Panc1 (cell line): ENCODE results near the gene EPB41L5. TPM values are rescaled to one million over a fixed set of nuclear protein-coding genes. Genes with fewer than 3 reads are reported as not detected.

Experiments used
- ATAC-seq: fragments of 200-7000 bp; cut with Tn5 transposase; 2 replicates; pipeline ENCODE4 v1.9.1; 2020; ENCODE audit warnings: mild to moderate bottlenecking, moderate library complexity
- BruUV-seq: library from RNA; stranded (reverse); fragments of 400-500 nt; replicated peaks from 2 replicates; lab custom pipeline; 2021; lab: Mats Ljungman, UMichigan
- CTCF ChIA-PET: fragments of 300-600 bp; sonication (Branson Sonifier 250); formaldehyde crosslinking; loops from one replicate; lab custom pipeline; 2022; ENCODE audit warnings: antibody characterized with exemption; lab: Charles Lee
- POLR2A ChIA-PET: fragments of 300-600 bp; sonication (Branson Sonifier 250); formaldehyde crosslinking; loops from one replicate; lab custom pipeline; 2022; ENCODE audit warnings: antibody characterized with exemption; lab: Charles Lee
- DNase-seq: peaks from one replicate; pipeline ENCODE4 v3.0.0-alpha.2; 2010; ENCODE audit warnings: low read depth, low spot score
- H3K27ac ChIP-seq: 2 replicates; pipeline ENCODE4 v1.5.1; 2011; ENCODE audit warnings: mild to moderate bottlenecking, low read length, inconsistent platforms
- H3K27me3 ChIP-seq: fragments of 200-500 bp; sonication (Bioruptor generic); 2 replicates; pipeline ENCODE4 v1.6.0; 2014; ENCODE audit warnings: low read length, inconsistent platforms; ENCODE audit not compliant: control insufficient read depth, insufficient read depth
- H3K36me3 ChIP-seq: fragments of 200-500 bp; sonication (Bioruptor generic); 2 replicates; pipeline ENCODE4 v1.5.1; 2014; ENCODE audit warnings: inconsistent platforms, mild to moderate bottlenecking, low read length, moderate library complexity; ENCODE audit not compliant: control insufficient read depth, insufficient read depth
- H3K4me1 ChIP-seq: 2 replicates; pipeline ENCODE4 v1.5.1; 2011; ENCODE audit warnings: inconsistent platforms, mild to moderate bottlenecking, low read length, moderate library complexity; ENCODE audit not compliant: control insufficient read depth, insufficient read depth
- H3K4me3 ChIP-seq, 2 experiments: 2 replicates each; pipeline ENCODE4 v1.5.1; 2011 to 2012; ENCODE audit warnings: low read depth in 2 of 2, low read length in 2 of 2, mild to moderate bottlenecking in 2 of 2, inconsistent platforms in 1 of 2, moderate library complexity in 1 of 2
- H3K9me3 ChIP-seq: fragments of 200-500 bp; sonication (Bioruptor generic); 2 replicates; pipeline ENCODE4 v1.5.1; 2014; ENCODE audit warnings: low read depth, mild to moderate bottlenecking, inconsistent platforms, low read length, moderate library complexity; ENCODE audit not compliant: control insufficient read depth, insufficient read depth
- CTCF ChIP-seq: fragments of 450-650 bp; IDR thresholded peaks from 2 replicates; pipeline ENCODE4 v1.5.1; 2017; ENCODE audit warnings: mild to moderate bottlenecking
- POLR2AphosphoS5 ChIP-seq: IDR thresholded peaks from 2 replicates; pipeline ENCODE4 v1.6.1; 2012; ENCODE audit warnings: mild to moderate bottlenecking, low read depth, low read length, moderate library complexity
- REST ChIP-seq, 2 experiments: IDR thresholded peaks; 2 replicates each; pipeline ENCODE4 v1.6.1; 2011 to 2012; ENCODE audit warnings: low read depth in 2 of 2, control low read depth in 1 of 2, low read length in 1 of 2, mild to moderate bottlenecking in 1 of 2, moderate library complexity in 1 of 2; ENCODE audit not compliant: insufficient read depth in 1 of 2
- SIN3A ChIP-seq: IDR thresholded peaks from 2 replicates; pipeline ENCODE4 v1.6.1; 2012; ENCODE audit warnings: low read depth, mild to moderate bottlenecking, low read length, moderate library complexity, borderline replicate concordance; ENCODE audit not compliant: insufficient read depth
- TCF7L2 ChIP-seq: IDR thresholded peaks from 2 replicates; pipeline ENCODE4 v1.6.1; 2011; ENCODE audit warnings: mild to moderate bottlenecking, low read depth, low read length, inconsistent platforms
- in situ Hi-C: cut with HindIII; loops from 2 replicates; pipeline ENCODE4 v1.10.0; 2016; ENCODE audit warnings: low sequenced_read_pairs, low pct_unique_long_range_greater_than_20kb
- intact Hi-C: fragments of 100-400 bp; cut with micrococcal nuclease; formaldehyde crosslinking; loops from one replicate; pipeline ENCODE4 v1.10.0; 2022; ENCODE audit not compliant: unreplicated experiment
- total RNA-seq: library from RNA; stranded (reverse); gene quantifications from one replicate; pipeline ENCODE4 v1.2.1, GENCODE V29; 2021; ENCODE audit not compliant: unreplicated experiment

The EPB41L5 gene
- total RNA-seq, 1 experiment from 2014 or later, result 42.2 TPM

- BruUV-seq, result no TSS peak
- DNase-seq (no peak), ATAC-seq (no peak)
- POLR2A ChIA-PET, result no interaction called here
- TF ChIP-seq CTCF (no peak), TCF7L2 (no peak), SIN3A (no peak), POLR2AphosphoS5 (no peak), REST (IDR thresholded peaks at IDR 0.05; ENCODE audit: insufficient read depth in 1 of 2, low read depth in 2 of 2, low read length in 1 of 2) (no peak)
- Histone ChIP-seq H3K9me3 (no peaks in the 10 kb centered on the region), H3K4me1 (peaks cover 8% of the 10 kb centered on the region), H3K36me3 (peaks cover 3% of the 10 kb centered on the region), H3K27me3 (no peaks in the 10 kb centered on the region), H3K4me3 (no peak overlapping the region), H3K27ac (no peak overlapping the region)
- CTCF ChIA-PET, result no interaction called here
- intact Hi-C loops, result loop anchor here (10.0 kb wide), 1 partner anchor 211 kb away; no protein-coding TSS in a partner anchor
- in situ Hi-C loops, result no loop called here
Observed at GRCh38 chr2:120103723-120104467, 91.0 kb downstream of the EPB41L5 start.

- intact Hi-C loops, result loop anchor here (10.0 kb wide), 1 partner anchor 210 kb away; no protein-coding TSS in a partner anchor
- no peak overlapping the region for H3K27ac ChIP-seq
- H3K9me3 ChIP-seq, result no peaks in the 10 kb centered on the region
- H3K4me3 ChIP-seq, result no peak overlapping the region
- H3K27me3 ChIP-seq, result no peaks in the 10 kb centered on the region
- BruUV-seq, result no TSS peak
- ChIA-PET POLR2A (no interaction called here), CTCF (no interaction called here)
- in situ Hi-C loops, result no loop called here
- no peak for ATAC-seq
- H3K36me3 ChIP-seq, result peaks cover 3% of the 10 kb centered on the region
- TF ChIP-seq TCF7L2, result no peak
- TF ChIP-seq POLR2AphosphoS5, result no peak
- no peak for TF ChIP-seq CTCF
- TF ChIP-seq REST (IDR thresholded peaks at IDR 0.05; ENCODE audit: insufficient read depth in 1 of 2, low read depth in 2 of 2, low read length in 1 of 2), result no peak
- no peak for TF ChIP-seq SIN3A
- peaks cover 8% of the 10 kb centered on the region for H3K4me1 ChIP-seq
- no peak for DNase-seq
Observed at GRCh38 chr2:120104772-120105171, 91.9 kb downstream of the EPB41L5 start.
